ENCODE results near the gene CCNI2.

CCNI2 gene

DNA sequence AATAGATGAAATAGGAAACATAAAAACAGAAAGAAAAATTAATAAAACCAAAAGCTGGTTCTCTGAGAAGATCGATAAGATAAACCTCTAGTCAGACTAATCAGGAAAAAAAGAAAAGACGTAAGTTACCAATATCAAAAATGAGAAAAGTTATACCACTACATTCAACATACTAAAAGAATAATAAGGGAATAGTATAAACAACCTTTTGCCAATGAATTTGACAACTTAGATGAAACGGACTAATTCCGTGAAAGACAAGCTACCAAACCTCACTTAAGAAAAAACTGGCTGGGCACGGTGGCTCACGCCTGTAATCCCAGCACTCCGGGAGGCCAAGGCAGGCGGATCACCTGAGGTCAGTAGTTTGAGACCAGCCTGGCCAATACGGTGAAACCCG lies 17.3 kb upstream of the CCNI2 start:
- TF ChIP-seq, protein P1, sequence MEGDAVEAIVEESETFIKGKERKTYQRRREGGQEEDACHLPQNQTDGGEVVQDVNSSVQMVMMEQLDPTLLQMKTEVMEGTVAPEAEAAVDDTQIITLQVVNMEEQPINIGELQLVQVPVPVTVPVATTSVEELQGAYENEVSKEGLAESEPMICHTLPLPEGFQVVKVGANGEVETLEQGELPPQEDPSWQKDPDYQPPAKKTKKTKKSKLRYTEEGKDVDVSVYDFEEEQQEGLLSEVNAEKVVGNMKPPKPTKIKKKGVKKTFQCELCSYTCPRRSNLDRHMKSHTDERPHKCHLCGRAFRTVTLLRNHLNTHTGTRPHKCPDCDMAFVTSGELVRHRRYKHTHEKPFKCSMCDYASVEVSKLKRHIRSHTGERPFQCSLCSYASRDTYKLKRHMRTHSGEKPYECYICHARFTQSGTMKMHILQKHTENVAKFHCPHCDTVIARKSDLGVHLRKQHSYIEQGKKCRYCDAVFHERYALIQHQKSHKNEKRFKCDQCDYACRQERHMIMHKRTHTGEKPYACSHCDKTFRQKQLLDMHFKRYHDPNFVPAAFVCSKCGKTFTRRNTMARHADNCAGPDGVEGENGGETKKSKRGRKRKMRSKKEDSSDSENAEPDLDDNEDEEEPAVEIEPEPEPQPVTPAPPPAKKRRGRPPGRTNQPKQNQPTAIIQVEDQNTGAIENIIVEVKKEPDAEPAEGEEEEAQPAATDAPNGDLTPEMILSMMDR (IDR thresholded peaks at IDR 0.05; ENCODE audit: low read length, missing control alignments): no peak
- no peak overlapping the region for H3K4me3 ChIP-seq (replicated peaks; ENCODE audit: low read depth, low read length)
- no peak for DNase-seq (ENCODE audit: low read depth)

DNA sequence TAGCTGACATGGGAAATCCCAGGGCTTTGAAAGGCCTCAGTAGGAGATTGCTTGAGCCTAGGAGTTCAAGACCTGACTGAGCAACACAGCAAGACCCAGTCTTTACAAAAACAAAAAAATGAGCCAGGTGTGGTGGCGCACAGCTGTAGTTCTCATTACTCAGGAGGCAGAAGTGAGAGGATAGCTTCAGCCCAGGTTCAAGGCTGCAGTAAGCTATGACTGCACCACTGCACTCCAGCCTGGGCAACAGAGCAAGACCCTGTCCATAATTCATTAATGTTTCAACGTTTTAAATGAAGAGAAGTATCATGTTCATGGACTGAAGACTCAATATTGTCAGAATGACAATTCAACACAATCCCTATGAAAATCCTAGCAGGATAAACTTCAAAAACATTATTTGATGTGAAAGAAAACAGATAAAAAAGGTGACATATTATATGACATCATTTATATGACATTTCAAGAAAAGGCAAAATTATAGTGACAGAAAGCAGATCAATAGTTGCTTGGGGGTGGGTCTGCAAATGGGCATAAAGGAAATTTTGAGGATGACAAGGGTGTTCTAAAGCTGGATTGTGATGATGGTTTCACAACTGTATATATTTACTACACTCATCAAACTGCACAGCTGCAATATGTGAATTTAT lies 13.6 kb upstream of the CCNI2 start:
- no peak for DNase-seq (ENCODE audit: low read depth)
- TF ChIP-seq, protein P1 (IDR thresholded peaks at IDR 0.05; ENCODE audit: low read length, missing control alignments): no peak
- H3K4me3 ChIP-seq (replicated peaks; ENCODE audit: low read depth, low read length): no peak overlapping the region

DNA sequence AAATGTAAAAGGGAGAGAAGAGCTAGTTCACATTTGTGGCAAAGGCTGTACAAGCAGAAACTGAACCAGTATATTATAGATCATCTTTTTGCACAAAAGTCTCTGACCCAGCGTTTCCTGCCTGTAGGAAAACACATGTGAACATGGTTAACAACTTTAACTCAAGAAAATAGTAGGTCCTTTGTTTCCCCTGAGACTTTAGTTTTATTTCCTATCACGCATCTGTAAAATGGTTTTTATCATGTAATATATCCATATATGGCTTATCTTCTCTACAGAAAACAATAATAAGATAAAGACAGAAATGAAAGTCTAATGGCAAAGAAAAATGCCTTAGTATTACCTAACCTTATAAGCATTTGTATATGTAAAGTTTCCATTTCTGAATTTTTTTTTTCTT lies 12.5 kb upstream of the CCNI2 start:
- no peak for DNase-seq (ENCODE audit: low read depth)
- no peak overlapping the region for H3K4me3 ChIP-seq (replicated peaks; ENCODE audit: low read depth, low read length)
- TF ChIP-seq, protein P1 (IDR thresholded peaks at IDR 0.05; ENCODE audit: low read length, missing control alignments): no peak

DNA sequence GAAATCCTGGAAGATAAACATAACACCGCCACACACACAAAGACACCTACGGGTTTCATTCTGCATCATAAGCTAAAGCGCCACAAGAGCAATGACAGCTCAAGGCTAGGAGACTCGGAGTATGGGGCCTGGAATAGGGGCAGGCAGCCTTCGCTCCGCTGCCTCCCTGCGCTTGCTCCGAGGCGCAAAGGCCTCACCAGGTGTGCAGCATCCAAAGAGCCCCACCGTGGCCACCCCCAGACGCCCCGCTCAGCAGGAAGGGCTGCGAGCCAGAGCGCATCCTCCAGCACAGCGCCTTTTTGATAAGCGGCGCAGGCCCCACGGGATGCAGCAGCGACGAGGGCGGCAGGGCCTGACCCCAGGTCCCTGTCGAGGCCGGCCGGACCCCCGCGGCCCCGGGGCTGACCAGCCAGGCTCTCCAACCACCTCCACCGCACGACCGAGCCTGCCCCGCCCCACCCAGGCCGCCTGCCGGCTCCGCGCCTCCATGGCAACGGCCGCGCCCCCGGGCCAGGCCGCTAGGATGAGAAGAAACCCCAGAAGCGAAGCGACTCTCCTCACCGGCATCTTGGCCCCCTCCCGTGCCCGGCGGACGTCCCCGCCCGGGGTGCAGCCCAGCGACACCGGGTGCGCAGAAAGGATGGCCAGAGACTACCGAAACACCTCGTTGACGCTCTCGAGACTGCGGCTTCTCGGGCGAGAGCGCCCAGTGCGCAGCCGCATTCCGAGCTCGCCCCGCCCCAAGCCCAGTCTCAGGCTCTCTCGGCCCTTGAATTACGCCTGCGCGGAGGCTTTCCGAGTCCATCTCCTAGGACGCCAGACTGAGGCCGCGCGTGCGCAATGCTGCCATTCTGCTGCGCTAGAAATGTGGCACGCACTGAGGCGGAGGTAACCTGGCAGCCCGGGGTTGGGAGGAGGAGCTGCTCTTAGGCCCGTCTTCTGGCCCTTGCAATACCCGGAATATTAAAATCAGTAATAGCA lies 10.1 kb upstream of the CCNI2 start, which contains the start of gene KIF3A:
TSS of gene KIF3A (minus strand) at position 694 of the 981 bp plus-strand sequence. CDS start at position 567, 127 bp downstream.
- peak; percentile 96 for DNase-seq (ENCODE audit: low read depth)
- TF ChIP-seq, protein P1 (IDR thresholded peaks at IDR 0.05; ENCODE audit: low read length, missing control alignments): no peak
- peak within 1 kb of the TSS; percentile 66 for H3K4me3 ChIP-seq (replicated peaks; ENCODE audit: low read depth, low read length)

DNA sequence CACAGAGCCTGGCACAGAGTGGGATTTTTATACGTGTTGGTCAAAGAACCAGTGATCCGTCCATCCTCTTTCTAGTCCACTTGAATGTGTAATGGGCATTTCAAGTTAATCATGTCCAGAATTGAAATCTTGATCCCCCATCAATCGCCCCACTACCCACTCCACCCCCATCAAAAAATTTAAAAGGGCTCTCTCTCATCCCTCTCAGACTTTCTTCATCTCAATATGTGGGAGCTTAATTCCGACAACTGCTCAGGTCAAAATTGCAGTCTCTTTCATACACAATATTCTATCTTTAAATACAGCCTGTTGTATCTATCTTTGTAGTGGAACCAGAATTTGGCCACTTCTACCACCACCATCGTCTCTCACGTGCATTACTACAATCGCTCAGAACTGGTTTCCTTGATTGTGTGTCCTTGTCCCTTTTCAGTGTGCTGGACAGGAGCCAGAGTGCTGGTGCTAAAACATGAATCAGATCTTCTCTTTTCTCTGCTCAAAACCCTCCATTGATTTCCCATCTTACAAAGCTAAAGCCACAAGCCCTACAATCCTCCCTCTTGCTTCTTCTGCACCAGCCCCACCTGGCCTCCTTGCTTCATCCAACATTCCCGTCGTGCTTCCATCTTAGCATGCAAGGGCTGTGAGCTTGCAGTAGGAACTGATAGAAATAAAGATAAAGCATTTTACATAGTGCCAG lies 9.1 kb upstream of the CCNI2 start:
- peak overlapping the region; percentile 66 for H3K4me3 ChIP-seq (replicated peaks; ENCODE audit: low read depth, low read length)
- TF ChIP-seq, protein P1 (IDR thresholded peaks at IDR 0.05; ENCODE audit: low read length, missing control alignments): no peak
- no peak for DNase-seq (ENCODE audit: low read depth)

DNA sequence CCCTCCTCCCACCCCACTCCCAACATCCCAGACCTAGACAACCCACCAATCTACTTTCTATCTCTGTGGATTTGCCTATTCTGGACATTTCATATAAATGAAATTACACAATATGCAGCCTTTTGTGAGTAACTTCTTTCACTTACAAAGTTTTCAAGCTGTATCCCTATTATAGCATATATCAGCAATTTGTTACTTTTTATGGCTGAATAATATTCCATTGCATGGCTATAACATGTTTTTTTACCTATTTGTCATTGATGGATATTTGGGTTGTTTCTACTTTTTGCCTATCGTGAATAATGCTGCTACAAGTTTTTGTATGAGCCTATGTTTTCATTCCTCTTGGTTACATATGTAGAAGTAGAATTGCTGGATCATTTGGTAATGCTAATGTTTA lies 8.0 kb upstream of the CCNI2 start:
- TF ChIP-seq, protein P1 (IDR thresholded peaks at IDR 0.05; ENCODE audit: low read length, missing control alignments): no peak
- DNase-seq (ENCODE audit: low read depth): no peak
- no peak overlapping the region for H3K4me3 ChIP-seq (replicated peaks; ENCODE audit: low read depth, low read length)

Data from fibroblast of pulmonary artery (primary cell).